Stimulated activated CD4-positive, alpha-beta T cell treated with anti-CD3 and anti-CD28 coated beads, TNF-alpha, amount 100 ng/mL, for 4 hours (primary cell): ENCODE measurements around the gene SUV39H1.
A peak's percentile ranks its signal among the peaks of the same experiment; 100 is the strongest.
"Not testable (repeated sequence)": the region's sequence is repeated elsewhere in the genome, so short reads cannot be mapped to it uniquely, and the experiment has no call there.

Experiments
- DNase-seq, 3 experiments: peaks; one replicate each; pipeline ENCODE4 v3.0.0-alpha.2; 2020; ENCODE audit warnings: low read depth in 3 of 3

SUV39H1 gene

GRCh38 chrX:48688531-48689150, 7.9 kb upstream of the SUV39H1 start:
- no peak for DNase-seq

- DNase-seq, result no peak
Observed at GRCh38 chrX:48689208-48689920, 7.2 kb upstream of the SUV39H1 start.

GRCh38 chrX:48691746-48692145, 4.8 kb upstream of the SUV39H1 start:
- not testable (repeated sequence) for DNase-seq

DNA sequence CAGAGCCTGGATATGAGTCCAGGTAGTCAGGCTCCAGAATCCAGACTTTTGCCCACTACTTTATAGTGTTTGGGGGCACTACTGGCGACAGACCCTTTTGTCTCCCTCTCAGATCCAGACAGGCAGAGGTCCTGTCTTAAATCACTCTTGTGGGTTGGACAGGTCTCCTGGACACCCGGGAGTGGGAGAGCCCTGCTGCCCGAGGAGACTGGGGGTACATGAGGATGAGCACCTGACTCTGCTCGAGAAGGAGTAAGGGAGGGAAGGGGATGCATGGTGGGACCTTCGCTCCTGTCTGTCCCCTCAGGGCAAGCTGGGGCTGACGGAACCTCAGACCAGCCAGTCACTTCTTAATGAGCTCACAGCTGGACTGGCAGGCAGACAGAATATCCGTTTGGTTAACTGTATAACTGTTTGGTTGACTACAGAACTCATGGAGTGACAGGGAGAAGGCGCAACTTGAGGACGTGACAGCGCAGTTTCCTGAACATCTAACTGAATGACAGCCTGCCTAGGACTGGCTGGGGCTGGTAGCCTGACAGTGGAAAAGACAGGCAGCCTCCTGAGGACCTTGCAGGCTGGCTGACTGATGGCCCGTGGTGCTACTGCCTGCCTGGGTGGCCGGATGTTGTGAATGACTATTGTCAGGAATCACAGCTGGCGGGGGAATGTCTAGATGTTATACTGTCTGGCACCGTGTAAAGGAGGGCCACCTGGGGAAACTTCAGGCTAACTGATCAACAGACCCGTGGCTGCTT, 1.6 kb upstream of the SUV39H1 start:
- no peak for DNase-seq

- DNase-seq, result no peak
Observed at GRCh38 chrX:48695534-48695896, 1.0 kb upstream of the SUV39H1 start.

DNA sequence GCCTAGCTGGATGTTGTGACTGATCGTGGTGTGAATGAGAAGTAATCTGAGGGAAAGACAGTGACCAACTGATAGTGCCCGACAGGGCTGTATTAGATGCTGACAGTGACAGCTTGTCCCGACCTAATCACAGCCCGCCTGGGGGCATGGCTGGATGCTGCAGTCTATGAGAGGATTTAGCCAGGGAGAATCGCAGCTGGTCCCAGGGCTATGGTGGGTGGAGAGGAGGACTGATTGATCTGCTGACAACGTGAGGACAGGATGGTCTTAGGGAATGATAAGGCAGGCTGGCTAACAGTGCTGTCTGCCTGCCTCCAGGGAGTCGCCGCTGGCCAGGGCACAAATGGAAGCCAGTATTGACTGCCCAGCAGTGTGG, 621 bp upstream of the SUV39H1 start:
- peak in 1 of 3 experiments; percentile 4 for DNase-seq

DNA sequence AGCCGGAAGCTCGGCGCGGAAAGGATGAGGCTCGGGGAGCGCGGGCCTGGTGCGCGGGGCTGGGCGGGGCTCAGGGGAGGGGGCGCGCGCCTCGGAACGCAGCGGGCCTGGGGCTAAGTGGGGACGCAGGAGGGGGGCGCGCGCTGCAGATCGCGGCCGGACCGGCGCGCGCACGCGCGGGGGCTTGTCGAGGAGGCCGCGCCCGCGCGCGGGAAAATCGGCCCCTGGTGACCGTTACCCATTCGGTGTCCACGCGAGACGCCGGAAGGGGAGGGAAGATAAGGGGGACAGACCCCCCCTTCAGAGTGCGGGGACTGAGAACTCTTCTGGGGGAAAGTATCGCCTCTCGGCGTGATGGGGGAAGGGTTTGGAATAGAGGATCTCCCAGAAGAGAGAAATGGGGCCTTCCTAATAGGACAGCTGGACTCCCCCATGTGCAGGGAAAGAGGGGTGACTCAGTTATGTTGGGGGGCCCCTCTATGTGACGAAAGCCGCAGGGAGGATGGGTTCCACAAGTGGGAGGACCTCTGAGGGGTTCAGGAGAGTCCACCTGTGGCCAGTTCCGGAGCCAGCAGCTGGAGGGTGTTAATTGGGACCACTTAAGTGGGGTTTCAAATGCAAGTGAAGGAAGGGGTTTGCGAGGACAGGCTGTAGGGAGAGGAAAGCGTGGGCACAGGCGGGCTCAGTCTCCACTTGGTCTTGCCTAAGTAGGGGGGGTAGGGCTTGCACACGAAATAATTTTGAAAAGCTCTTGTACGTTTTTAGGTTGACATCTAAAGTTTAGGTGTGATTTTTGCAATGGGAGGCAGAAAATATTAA, 584 bp downstream of the SUV39H1 start:
- DNase-seq, result no peak

DNA sequence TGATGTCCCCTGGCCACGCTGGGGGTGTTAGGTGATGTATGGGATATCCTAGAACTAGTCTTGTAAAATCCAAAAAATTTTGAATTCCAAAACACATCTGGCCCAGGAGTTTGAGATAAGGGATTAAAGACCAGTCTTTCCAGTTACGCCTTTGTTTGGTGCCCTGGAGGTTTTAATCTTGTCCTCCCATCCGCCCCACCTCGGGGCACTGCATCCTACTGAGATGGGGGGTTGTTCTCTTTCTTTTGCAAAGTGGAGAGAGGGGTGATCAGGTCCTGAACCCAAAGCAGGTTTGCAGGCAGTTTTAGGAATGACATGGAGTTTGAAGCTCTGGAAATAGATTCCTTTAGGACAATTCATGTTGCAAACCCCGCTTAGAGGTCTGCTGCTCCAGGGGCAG, 1.8 kb downstream of the SUV39H1 start:
- no peak for DNase-seq

DNA sequence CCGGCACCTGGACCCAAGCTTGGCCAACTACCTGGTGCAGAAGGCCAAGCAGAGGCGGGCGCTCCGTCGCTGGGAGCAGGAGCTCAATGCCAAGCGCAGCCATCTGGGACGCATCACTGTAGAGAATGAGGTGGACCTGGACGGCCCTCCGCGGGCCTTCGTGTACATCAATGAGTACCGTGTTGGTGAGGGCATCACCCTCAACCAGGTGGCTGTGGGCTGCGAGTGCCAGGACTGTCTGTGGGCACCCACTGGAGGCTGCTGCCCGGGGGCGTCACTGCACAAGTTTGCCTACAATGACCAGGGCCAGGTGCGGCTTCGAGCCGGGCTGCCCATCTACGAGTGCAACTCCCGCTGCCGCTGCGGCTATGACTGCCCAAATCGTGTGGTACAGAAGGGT, 3.7 kb downstream of the SUV39H1 start:
- DNase-seq, result no peak

GRCh38 chrX:48700951-48701653, 4.6 kb downstream of the SUV39H1 start:
- no peak for DNase-seq

GRCh38 chrX:48702032-48702431, 5.5 kb downstream of the SUV39H1 start:
- DNase-seq, result no peak

GRCh38 chrX:48702716-48703115, 6.2 kb downstream of the SUV39H1 start:
- no peak for DNase-seq

DNA sequence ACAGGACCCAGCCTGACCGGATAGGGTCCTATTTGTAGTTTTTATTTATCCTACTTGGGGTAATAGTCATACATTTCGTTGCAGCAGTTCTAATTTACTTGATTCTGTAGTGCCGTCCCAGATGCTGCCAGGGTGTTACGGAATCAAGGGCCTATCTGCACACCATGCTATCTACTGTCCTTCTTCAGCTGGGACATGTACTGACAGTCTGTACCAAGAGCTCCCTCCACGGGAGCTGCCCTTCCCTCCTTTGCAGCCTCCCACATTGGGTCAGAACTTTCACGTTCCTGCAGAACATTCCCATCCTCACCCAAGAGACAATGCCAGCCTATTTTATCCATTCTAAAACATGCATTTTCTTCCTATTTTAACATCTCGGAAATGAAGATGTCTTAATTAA, 6.7 kb downstream of the SUV39H1 start:
- DNase-seq, result no peak

DNA sequence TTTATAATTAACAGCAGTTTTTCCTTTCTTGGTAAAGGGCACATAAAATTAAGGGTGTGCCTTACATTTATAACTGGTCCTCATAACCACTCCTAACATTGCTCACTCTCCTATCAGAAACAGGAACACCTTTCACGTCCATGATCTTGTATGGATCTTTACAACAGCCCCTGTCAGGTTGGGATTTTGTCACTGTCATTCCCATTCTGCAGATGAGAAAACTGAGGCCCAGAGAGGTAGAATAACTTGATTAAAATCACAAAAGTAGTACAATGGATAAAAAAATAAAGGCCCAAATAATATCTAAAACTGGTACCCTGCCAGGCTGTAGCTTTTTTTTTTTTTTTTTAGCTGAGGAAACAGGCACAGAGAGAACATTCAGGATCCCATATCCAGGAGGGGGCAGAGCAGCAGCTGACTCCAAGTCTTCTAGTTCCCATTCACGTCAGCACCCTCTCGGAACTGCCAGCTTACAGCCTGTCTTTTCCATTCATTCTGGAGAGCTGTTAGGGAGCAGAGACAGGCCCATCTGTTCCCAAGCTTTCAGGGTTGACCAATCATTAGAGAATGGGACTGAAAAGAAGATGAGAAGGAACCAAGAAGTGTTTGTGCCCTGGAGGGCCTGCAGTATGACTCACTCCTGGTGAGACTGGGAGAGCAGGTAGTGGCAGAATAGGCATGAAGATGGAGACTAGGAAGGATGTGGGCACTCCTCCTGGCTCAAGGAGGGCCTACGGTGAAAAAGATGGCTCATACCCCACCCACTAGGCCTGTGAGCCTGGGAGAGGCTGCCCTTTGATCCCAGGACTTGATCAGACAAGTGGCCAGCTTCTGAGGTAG, 7.3 kb downstream of the SUV39H1 start:
- no peak for DNase-seq

GRCh38 chrX:48705871-48706270, 9.3 kb downstream of the SUV39H1 start:
- no peak for DNase-seq

GRCh38 chrX:48709522-48710112, 13.1 kb downstream of the SUV39H1 start:
- no peak for DNase-seq

DNA sequence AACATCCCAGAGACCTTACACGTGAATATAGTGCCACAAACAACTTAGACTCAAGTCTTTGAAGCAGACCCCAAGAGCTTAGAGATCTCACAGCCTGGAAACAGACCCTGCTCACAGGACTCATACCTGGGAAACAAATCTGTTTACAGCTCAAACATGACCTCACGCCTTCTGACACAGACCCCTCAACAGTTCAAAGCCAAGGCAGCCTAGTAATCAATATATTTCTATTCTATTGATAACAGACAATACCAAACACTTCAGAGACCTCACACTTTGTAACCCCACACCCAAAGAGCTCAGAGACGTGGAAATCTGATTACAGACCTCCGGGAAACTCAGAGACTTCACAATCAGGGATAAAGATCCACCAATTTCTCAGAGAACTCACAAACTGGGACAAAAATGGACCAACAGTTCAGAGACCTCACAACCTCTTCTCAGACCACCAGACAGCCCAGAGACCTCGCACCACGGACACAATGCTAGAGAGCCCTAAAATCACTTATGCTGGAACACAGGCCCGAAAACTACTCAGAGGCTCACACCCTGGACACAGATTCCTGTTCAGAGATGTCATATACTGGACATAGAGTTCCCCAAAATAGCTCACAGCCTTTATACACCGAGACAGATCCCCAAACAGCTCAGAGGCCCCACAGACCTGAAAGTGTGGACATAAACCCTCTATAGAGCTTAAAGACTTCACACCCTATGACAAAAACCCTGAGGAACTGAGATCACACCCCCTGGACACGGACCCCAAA, 14.8 kb downstream of the SUV39H1 start:
- no peak for DNase-seq

- no peak for DNase-seq
Observed at GRCh38 chrX:48711929-48712505, 15.5 kb downstream of the SUV39H1 start.

DNA sequence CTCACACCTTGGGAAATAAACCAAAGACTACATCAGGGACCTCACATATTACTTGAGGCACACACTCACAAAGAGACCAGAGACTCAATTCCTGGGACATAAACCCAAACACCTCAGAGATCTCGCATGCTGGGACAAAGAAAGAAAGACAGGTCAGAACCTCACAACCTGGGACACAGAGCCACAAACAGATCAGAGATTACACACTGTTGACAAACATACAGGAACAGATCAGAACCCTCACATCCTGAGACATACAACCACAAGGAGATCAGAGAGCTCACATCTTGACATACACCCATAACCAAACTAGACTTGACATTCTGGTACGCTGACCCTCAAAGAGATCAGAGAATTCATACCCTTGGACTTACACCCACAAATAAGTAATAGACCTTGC, 17.3 kb downstream of the SUV39H1 start:
- no peak for DNase-seq
